GM08714 (cell line): ENCODE results near the gene CCDC12.

Source experiments
- H3K4me3 ChIP-seq: fragments of 200-500 bp; sonication (Bioruptor generic); 2 replicates; pipeline ENCODE4 v1.5.1; 2014; ENCODE audit warnings: mild to moderate bottlenecking, low read length, inconsistent platforms
- ZNF274 ChIP-seq: IDR thresholded peaks from 2 replicates; pipeline ENCODE4 v1.6.1; 2012; ENCODE audit warnings: mild to moderate bottlenecking, low read depth, low read length

The CCDC12 gene

DNA sequence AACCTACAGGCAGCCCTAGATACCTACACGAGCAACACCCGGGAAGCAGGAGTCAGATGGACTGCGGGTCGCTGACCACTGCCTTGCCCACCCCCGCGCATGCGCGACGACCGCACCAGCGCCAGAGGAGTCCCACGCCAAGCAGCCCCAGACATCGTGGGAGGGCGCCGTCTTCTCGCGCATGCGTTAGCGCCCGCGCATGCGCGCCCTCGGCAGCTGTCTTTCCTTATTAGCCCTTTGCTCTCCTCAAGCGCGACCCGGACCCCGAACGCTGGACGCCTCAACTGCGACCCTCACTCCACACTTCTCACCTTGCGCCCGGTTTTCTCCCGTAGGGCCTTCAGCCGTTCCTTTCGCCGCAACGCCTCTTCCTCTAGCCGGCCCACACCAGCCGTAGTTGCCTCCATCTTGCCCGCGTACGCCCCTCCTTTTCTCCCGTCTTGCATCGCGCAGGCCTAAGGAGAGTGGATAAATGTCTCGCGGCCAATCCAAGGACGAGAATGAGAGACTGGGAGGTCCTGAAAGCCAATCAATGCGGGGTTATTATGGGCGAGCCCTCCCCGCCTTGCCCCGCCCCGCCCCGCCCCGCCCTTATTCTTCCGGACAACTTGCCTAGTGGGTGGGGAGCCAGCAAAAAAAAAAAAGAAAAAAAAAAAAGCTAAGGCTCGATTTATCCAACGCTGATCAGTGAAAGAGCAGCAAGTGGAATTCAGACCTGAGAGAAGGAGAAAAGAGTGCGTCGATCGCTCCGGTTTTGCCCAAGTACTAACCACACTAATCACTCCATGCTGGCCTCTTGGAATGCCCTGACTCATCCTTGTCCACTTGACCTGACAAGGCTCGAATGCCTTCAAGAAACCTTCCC is at the start of gene CCDC12:
TSS of gene CCDC12 (minus strand) at position 420 of the 865 bp plus-strand sequence. CDS start at position 407, 13 bp downstream.
- no peak for TF ChIP-seq ZNF274
- H3K4me3 ChIP-seq: peak within 1 kb of the TSS; percentile 94

DNA sequence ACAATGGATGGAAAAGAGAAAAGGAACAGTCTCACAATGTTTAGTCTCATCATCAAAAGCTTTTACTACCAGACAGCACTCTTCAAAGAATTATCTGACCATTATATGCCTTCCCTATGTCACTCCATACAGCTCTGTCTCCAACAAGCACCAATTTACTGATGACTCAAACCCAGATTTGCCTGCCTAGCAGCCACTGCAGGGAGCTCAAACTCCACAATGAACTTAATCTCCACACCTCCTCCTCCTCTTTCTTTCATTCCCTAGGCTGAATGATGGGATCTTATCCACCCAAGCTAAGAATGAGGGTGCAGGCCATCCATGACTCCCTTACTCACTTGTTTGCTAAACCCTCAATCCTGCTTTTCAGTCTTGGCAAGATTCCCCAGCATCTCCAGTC is 48.4 kb upstream of the CCDC12 start:
- TF ChIP-seq ZNF274: no peak
- no peak overlapping the region for H3K4me3 ChIP-seq

GRCh38 chr3:47022641-47023071 is 46.1 kb upstream of the CCDC12 start:
- H3K4me3 ChIP-seq: no peak overlapping the region
- TF ChIP-seq ZNF274: no peak

DNA sequence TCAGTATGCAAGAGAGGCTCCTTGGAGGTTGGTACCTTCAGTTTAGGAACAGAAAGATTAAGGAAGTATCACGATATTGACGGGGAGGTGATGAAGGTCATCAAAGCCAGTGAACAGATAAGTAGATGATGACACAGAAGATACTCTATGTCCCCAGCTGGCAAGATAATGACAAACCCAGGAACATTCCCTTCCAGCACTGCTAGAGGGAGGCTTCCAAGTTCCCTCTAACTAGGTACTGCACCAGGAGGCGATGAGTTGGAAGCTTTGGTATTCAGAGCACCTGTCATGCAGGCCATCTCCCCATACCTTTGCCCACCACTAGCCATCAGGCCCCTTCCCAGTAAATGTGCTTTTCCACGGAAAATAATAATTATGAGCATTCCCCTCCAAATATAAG is 43.8 kb upstream of the CCDC12 start:
- H3K4me3 ChIP-seq: no peak overlapping the region
- TF ChIP-seq ZNF274: no peak

- no peak for TF ChIP-seq ZNF274
- H3K4me3 ChIP-seq: no peak overlapping the region
Observed at GRCh38 chr3:47019201-47019600, 42.7 kb upstream of the CCDC12 start.

GRCh38 chr3:47018269-47018611 is 41.7 kb upstream of the CCDC12 start:
- TF ChIP-seq ZNF274: no peak
- H3K4me3 ChIP-seq: no peak overlapping the region

DNA sequence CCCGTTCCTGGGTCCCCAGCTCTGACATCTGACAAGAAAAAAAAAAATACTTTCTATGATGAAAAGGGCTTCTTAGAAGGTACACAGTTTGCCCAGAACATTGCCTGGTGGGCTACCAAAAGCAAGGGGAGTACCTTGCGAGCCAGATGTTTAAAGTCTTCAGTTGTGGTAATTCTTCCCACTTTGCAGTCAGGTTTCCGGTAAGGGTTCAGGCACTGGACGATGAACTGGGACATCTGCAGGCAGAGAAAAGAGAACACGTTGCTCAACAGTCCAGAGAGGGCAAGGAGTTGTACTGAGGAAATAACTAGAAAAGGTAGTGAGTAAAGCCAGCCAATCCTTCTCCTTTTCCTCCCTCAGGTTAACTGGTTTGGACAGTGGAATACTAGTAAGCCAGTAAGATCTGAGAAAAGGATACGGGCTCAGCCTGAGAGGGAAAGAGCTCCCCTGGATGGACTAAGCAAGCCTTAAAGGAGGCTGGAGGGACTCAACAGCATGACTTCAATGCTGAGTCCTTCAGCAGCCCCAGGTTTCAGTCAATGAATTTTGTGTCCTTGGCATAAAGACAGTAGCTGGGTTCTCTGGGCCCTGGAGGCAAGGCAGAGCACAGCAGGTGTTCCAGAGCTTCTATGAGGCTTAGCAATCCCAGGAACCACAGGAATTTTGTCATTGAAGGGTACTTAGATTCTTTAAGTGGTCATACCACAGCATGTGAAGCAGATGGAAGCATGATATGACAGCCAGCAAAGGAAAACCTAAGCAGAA is 41.1 kb upstream of the CCDC12 start:
- H3K4me3 ChIP-seq: peak overlapping the region; percentile 8; the same call in 1 of the 2 replicates
- no peak for TF ChIP-seq ZNF274

- TF ChIP-seq ZNF274: no peak
- H3K4me3 ChIP-seq: peak overlapping the region; percentile 8; the same call in 1 of the 2 replicates
Observed at GRCh38 chr3:47016934-47017435, 40.4 kb upstream of the CCDC12 start.

DNA sequence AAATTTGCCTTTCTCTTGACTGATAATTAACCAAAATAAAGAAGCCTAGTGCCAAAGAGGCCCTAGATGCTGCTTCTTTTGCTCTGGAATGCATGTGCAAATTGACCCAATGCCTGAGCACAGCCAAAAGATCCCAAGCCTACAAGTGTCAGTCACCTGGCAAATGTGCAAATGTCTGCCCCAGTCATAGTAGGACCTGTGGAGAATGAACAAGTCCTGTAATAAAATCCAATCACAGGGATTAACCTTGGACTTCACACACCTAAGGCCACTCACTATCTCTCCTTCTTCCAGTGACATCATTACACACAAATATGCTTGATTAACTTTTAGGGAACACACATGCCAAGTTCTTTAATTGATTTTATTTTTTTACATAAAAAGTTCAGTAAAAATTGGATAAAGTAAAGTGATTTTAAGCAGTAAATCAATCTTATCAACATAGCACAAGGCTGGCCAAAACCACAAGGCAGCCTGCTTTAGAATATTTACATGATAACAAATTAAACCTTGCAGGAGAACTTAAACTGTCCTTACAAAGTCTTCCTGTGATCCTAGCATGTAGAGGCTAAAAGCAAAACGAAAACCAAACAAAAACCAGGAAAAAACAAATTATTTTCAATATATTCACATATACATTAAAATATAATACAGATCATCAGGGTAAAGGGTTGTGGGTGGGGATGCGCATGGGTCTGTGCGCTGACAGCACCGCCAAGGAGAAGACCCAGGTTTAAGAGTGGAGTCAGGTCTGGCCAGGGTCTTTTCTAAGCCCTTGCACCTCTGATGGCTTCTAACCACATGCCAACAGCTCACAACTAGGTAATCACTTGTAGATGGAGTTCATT is 39.8 kb upstream of the CCDC12 start:
- H3K4me3 ChIP-seq: no peak overlapping the region
- TF ChIP-seq ZNF274: no peak

- no peak for TF ChIP-seq ZNF274
- H3K4me3 ChIP-seq: no peak overlapping the region
Observed at GRCh38 chr3:47015151-47015550, 38.6 kb upstream of the CCDC12 start.

DNA sequence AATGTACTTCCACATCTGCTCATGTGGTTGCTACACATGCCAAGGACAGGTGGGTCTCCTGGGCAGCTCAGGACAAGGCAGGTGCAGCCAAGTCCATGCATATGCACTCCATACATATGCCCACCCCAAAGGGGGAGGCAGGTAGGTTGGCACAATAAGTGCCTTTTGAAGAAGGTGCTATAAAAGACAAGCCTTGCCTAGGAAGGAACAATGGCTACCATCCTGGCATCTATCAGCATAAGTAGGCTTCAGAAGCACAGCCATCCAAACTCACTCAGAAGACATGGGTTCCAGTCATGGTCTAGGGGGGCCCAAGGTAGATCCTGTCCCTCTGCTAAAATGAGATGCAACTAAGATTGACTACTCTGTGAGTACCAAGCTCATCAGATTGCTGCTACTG is 37.5 kb upstream of the CCDC12 start:
- no peak overlapping the region for H3K4me3 ChIP-seq
- no peak for TF ChIP-seq ZNF274

DNA sequence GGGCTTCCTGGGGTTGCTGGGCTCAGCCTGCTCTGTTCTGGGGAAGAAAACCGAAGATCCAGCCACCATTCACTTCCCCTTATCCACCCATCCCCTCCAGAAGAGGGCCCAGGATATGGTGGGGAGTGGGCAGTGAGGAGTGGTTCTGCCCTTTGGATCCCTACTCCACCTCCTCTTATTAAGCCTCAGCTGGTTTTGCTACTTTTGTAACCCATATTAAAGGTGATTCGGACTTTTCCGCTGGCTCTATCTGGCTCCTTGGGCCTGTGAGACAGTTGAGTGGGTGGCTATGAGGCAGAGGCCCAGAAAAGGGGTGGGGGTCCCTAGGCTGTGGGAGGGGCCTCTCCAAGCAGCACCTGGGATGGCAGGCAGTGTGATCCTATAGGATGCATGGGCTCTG is 36.7 kb upstream of the CCDC12 start:
- no peak overlapping the region for H3K4me3 ChIP-seq
- TF ChIP-seq ZNF274: no peak

GRCh38 chr3:47012342-47013230 is 36.0 kb upstream of the CCDC12 start:
- no peak for TF ChIP-seq ZNF274
- no peak overlapping the region for H3K4me3 ChIP-seq
